HG03064 (cell line): ENCODE results near the gene ATP9A.

Experiments used
- ATAC-seq: cut with Tn5 transposase; IDR thresholded peaks from one replicate; pipeline ENCODE4 v1.9.1; 2021; ENCODE audit warnings: low read depth; ENCODE audit not compliant: unreplicated experiment

Gene ATP9A

GRCh38 chr20:51609251-51609650 is 158.9 kb downstream of the ATP9A start:
- no peak for ATAC-seq

GRCh38 chr20:51608061-51608460 is 160.1 kb downstream of the ATP9A start:
- ATAC-seq = no peak

GRCh38 chr20:51607170-51607569 is 161.0 kb downstream of the ATP9A start:
- no peak for ATAC-seq

- ATAC-seq = no peak
Measured at GRCh38 chr20:51604851-51605250, 163.3 kb downstream of the ATP9A start.

GRCh38 chr20:51602131-51602530 is 166.1 kb downstream of the ATP9A start:
- no peak for ATAC-seq

GRCh38 chr20:51600950-51601349 is 167.2 kb downstream of the ATP9A start:
- ATAC-seq = no peak

- no peak for ATAC-seq
Measured at GRCh38 chr20:51600016-51600420, 168.2 kb downstream of the ATP9A start.

- no peak for ATAC-seq
Measured at GRCh38 chr20:51598556-51598955, 169.6 kb downstream of the ATP9A start.

GRCh38 chr20:51597389-51598231 is 170.6 kb downstream of the ATP9A start:
- ATAC-seq = no peak

- ATAC-seq = no peak
Measured at GRCh38 chr20:51596668-51597388, 171.4 kb downstream of the ATP9A start.

GRCh38 chr20:51595744-51596143 is 172.4 kb downstream of the ATP9A start:
- no peak for ATAC-seq

- peak; percentile 84 for ATAC-seq
Measured at GRCh38 chr20:51595058-51595532, 173.1 kb downstream of the ATP9A start.

- no peak for ATAC-seq
Measured at GRCh38 chr20:51594236-51595057, 173.7 kb downstream of the ATP9A start.

- no peak for ATAC-seq
Measured at GRCh38 chr20:51593584-51593983, 174.6 kb downstream of the ATP9A start.

- ATAC-seq = no peak
Measured at GRCh38 chr20:51592564-51592963, 175.6 kb downstream of the ATP9A start.

GRCh38 chr20:51591871-51592270 is 176.3 kb downstream of the ATP9A start:
- ATAC-seq = no peak

- no peak for ATAC-seq
Measured at GRCh38 chr20:51588762-51589161, 179.4 kb downstream of the ATP9A start.

GRCh38 chr20:51587145-51587544 is 181.0 kb downstream of the ATP9A start:
- ATAC-seq = no peak

GRCh38 chr20:51586005-51586440 is 182.2 kb downstream of the ATP9A start:
- no peak for ATAC-seq

GRCh38 chr20:51585148-51585547 is 183.0 kb downstream of the ATP9A start:
- ATAC-seq = no peak

GRCh38 chr20:51584737-51585136 is 183.5 kb downstream of the ATP9A start:
- ATAC-seq = no peak
